Lower leg skin (tissue), 4 donors: ENCODE results near the gene BORCS5. TPM values are rescaled to one million over a fixed set of nuclear protein-coding genes. Genes with fewer than 3 reads are reported as not detected.
"Not testable (repeated sequence)": the region's sequence is repeated elsewhere in the genome, so short reads cannot be mapped to it uniquely, and the experiment has no call there.

Experiments
- DNase-seq, 2 donors: peaks; one replicate each; pipeline ENCODE4 v3.0.0-alpha.2; 2019; ENCODE audit warnings: low spot score in 2 of 2
- H3K4me3 ChIP-seq: fragments of 200-600 bp; sonication (generic); 2 replicates; pipeline ENCODE4 v1.5.1; 2017; ENCODE audit warnings: mild to moderate bottlenecking, low read depth; ENCODE audit not compliant: poor library complexity, severe bottlenecking
- CTCF ChIP-seq, 3 donors: fragments of 450-650 bp; IDR thresholded peaks; one replicate each; pipeline ENCODE4 v1.5.1; 2016; ENCODE audit warnings: antibody characterized with exemption in 3 of 3, mild to moderate bottlenecking in 3 of 3, moderate library complexity in 2 of 3
- POLR2A ChIP-seq, 2 donors: fragments of 450-650 bp; IDR thresholded peaks; one replicate each; pipeline ENCODE4 v1.6.1; 2016 to 2017; ENCODE audit warnings: antibody characterized with exemption in 2 of 2, mild to moderate bottlenecking in 1 of 2, moderate library complexity in 1 of 2
- WGBS, 2 donors: methylation state at CpG; one replicate each; pipeline ENCODE4 v1.1.5; 2018; 5-methylcytosine and 5-hydroxymethylcytosine counted together
- intact Hi-C: fragments of 100-400 bp; cut with DNase I; formaldehyde crosslinking; loops from one replicate; pipeline ENCODE4 v1.15.0; 2023; ENCODE audit warnings: low total_unique reads
- total RNA-seq, 4 donors: library from RNA; depleted of rRNA; stranded (reverse); fragments of >200 nt; gene quantifications; one replicate each; pipeline ENCODE4 v1.1.0, GENCODE V29; 2016

BORCS5 gene
- total RNA-seq, 4 donors from 2014 or later: 5.3 to 13.4 (median 10.1) TPM

GRCh38 chr12:12406762-12407161, 49.9 kb downstream of the BORCS5 start:
- TF ChIP-seq POLR2A (IDR thresholded peaks at IDR 0.05): no peak
- TF ChIP-seq CTCF (IDR thresholded peaks at IDR 0.05): no peak
- no peak overlapping the region for H3K4me3 ChIP-seq
- no peak for DNase-seq
- intact Hi-C loops: no loop called here

GRCh38 chr12:12408265-12408690, 51.4 kb downstream of the BORCS5 start:
- 82 to 87% methylated on average over 1 of the region's 1 CpG for WGBS, 2 donors
- intact Hi-C loops: no loop called here
- H3K4me3 ChIP-seq: no peak overlapping the region
- DNase-seq: no peak
- TF ChIP-seq CTCF (IDR thresholded peaks at IDR 0.05) (no peak), POLR2A (IDR thresholded peaks at IDR 0.05) (no peak)

- intact Hi-C loops, H3K4me3 ChIP-seq, DNase-seq: not testable (repeated sequence)
- WGBS, 2 donors: 86 to 100% methylated on average over 1 of the region's 2 CpGs
These were observed 52.5 kb downstream of the BORCS5 start for GRCh38 chr12:12409337-12409736.

GRCh38 chr12:12415886-12416285, 59.0 kb downstream of the BORCS5 start:
- TF ChIP-seq CTCF (IDR thresholded peaks at IDR 0.05) (no peak), POLR2A (IDR thresholded peaks at IDR 0.05) (no peak)
- H3K4me3 ChIP-seq: no peak overlapping the region
- DNase-seq: no peak
- intact Hi-C loops: no loop called here
- WGBS, 2 donors: 89 to 98% methylated on average over 2 of the region's 2 CpGs

- H3K4me3 ChIP-seq, intact Hi-C loops, DNase-seq: not testable (repeated sequence)
- WGBS, 2 donors: 92 to 99% methylated on average over 3 of the region's 3 CpGs
These were observed 62.3 kb downstream of the BORCS5 start for GRCh38 chr12:12419165-12419564.

GRCh38 chr12:12423367-12423766, 66.5 kb downstream of the BORCS5 start:
- TF ChIP-seq POLR2A (IDR thresholded peaks at IDR 0.05) (no peak), CTCF (IDR thresholded peaks at IDR 0.05) (no peak)
- no peak for DNase-seq
- 90 to 96% methylated on average over 2 of the region's 2 CpGs for WGBS, 2 donors

GRCh38 chr12:12425001-12425400, 68.1 kb downstream of the BORCS5 start:
- no peak for DNase-seq
- WGBS, 2 donors: 94 to 100% methylated on average over 2 of the region's 2 CpGs
- H3K4me3 ChIP-seq: no peak overlapping the region
- TF ChIP-seq CTCF (IDR thresholded peaks at IDR 0.05) (no peak), POLR2A (IDR thresholded peaks at IDR 0.05) (no peak)
- intact Hi-C loops: no loop called here

More at GRCh38 chr12:12423367-12423766, 66.5 kb downstream of the BORCS5 start:
- intact Hi-C loops: no loop called here
- no peak overlapping the region for H3K4me3 ChIP-seq
